ENCODE data around the gene NAT10. TPM values are rescaled to one million over a fixed set of nuclear protein-coding genes. Genes with fewer than 3 reads are reported as not detected.
"Not testable (repeated sequence)": the region's sequence is repeated elsewhere in the genome, so short reads cannot be mapped to it uniquely, and the experiment has no call there.

NAT10 gene
- total RNA-seq, 1 donor from 2014 or later, result 32.2 TPM

DNA sequence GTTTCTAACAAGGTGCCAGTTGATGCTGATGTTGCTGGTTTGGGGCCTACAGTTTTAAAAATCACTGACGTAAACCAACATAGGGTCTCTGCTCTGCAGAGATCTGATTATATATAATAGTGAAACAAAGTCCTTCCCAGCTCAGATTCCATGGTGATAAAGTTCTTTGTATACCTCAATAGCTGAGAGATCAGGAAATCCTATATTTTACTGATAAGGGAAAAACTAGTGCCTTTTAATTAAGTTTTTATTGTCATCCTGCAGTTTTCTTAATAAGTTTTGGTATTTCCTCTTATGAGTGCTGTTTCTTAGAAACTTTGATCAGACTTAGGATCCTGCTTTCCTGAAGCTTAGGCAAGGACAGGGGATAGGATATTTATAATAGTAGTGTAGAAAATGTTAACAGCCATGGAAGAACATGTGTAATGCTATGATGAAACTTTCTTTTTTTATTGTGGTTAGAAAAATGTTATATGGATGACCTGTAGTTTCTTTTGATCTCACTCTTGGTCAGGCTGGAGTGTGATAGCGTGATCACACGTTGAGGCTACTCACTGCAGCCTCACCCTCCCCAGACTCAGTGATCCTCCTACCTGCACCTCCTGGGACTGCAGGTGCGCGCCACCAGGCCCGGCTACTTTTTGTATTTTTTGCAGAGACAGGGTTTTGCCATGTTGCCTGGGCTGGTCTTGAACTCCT, 39.8 kb upstream of the NAT10 start:
- Histone ChIP-seq H3K4me3 (ENCODE audit: insufficient read depth, low read depth, low read length) (no peak overlapping the region), H2AFZ (ENCODE audit: low read depth, low read length) (no peak overlapping the region), H3K9me3 (ENCODE audit: insufficient read depth, low read depth, low read length) (no peaks in the 10 kb centered on the region), H3K9ac (ENCODE audit: low read length) (no peak overlapping the region), H3K27me3 (ENCODE audit: insufficient read depth, low read length) (no peaks in the 10 kb centered on the region), H3K4me1 (ENCODE audit: insufficient read depth, low read length) (peaks cover 20% of the 10 kb centered on the region), H3K79me2 (ENCODE audit: insufficient read depth, low read length) (peaks cover 99% of the 10 kb centered on the region), H3K27ac (ENCODE audit: low read depth, low read length) (no peak overlapping the region), H3K36me3 (ENCODE audit: insufficient read depth, low read length) (peaks cover 15% of the 10 kb centered on the region), H3K4me2 (ENCODE audit: low read length) (no peak overlapping the region), H4K20me1 (ENCODE audit: insufficient read depth, low read length) (peaks cover 96% of the 10 kb centered on the region)
- FAIRE-seq, result no peak
- H3K27me3 Mint-ChIP-seq (ENCODE audit: low read depth, unreplicated experiment), result no peaks in the 10 kb centered on the region
- no peak overlapping the region for H3K27ac Mint-ChIP-seq (ENCODE audit: unreplicated experiment)
- peaks cover 7% of the 10 kb centered on the region for H3K36me3 Mint-ChIP-seq (ENCODE audit: low read depth, unreplicated experiment)
- DNase-seq (ENCODE audit: low read depth), result peak; percentile 37
- H3K4me1 Mint-ChIP-seq (ENCODE audit: low read depth, unreplicated experiment), result peaks cover 31% of the 10 kb centered on the region
- no peak for TF ChIP-seq EZH2 (IDR thresholded peaks at IDR 0.05; ENCODE audit: insufficient read depth, low read length)
- TF ChIP-seq CTCF (IDR thresholded peaks at IDR 0.05; ENCODE audit: insufficient read depth, low read depth, low read length), result no peak
- no peak overlapping the region for H3K4me3 Mint-ChIP-seq (ENCODE audit: unreplicated experiment)
- H3K9me3 Mint-ChIP-seq (ENCODE audit: unreplicated experiment), result no peaks in the 10 kb centered on the region

- not testable (repeated sequence) for H3K4me2 ChIP-seq (ENCODE audit: low read length)
Measured at GRCh38 chr11:34066766-34067165, 38.7 kb upstream of the NAT10 start.

GRCh38 chr11:34067383-34068065, 37.9 kb upstream of the NAT10 start:
- Histone ChIP-seq H2AFZ (ENCODE audit: low read depth, low read length) (no peak overlapping the region), H3K4me2 (ENCODE audit: low read length) (peak overlapping the region; percentile 33), H4K20me1 (ENCODE audit: insufficient read depth, low read length) (peaks cover 95% of the 10 kb centered on the region), H3K9ac (ENCODE audit: low read length) (peak overlapping the region; percentile 0), H3K4me1 (ENCODE audit: insufficient read depth, low read length) (peaks cover 20% of the 10 kb centered on the region), H3K36me3 (ENCODE audit: insufficient read depth, low read length) (peaks cover 14% of the 10 kb centered on the region), H3K4me3 (ENCODE audit: insufficient read depth, low read depth, low read length) (no peak overlapping the region), H3K79me2 (ENCODE audit: insufficient read depth, low read length) (peaks cover 100% of the 10 kb centered on the region), H3K27me3 (ENCODE audit: insufficient read depth, low read length) (no peaks in the 10 kb centered on the region), H3K9me3 (ENCODE audit: insufficient read depth, low read depth, low read length) (no peaks in the 10 kb centered on the region), H3K27ac (ENCODE audit: low read depth, low read length) (peak overlapping the region; percentile 34)
- Mint-ChIP-seq H3K4me3 (ENCODE audit: unreplicated experiment) (no peak overlapping the region), H3K36me3 (ENCODE audit: low read depth, unreplicated experiment) (peaks cover 8% of the 10 kb centered on the region), H3K27me3 (ENCODE audit: low read depth, unreplicated experiment) (no peaks in the 10 kb centered on the region), H3K4me1 (ENCODE audit: low read depth, unreplicated experiment) (peaks cover 34% of the 10 kb centered on the region), H3K9me3 (ENCODE audit: unreplicated experiment) (no peaks in the 10 kb centered on the region), H3K27ac (ENCODE audit: unreplicated experiment) (no peak overlapping the region)
- FAIRE-seq, result no peak
- TF ChIP-seq CTCF (IDR thresholded peaks at IDR 0.05; ENCODE audit: insufficient read depth, low read depth, low read length), result no peak
- no peak for TF ChIP-seq EZH2 (IDR thresholded peaks at IDR 0.05; ENCODE audit: insufficient read depth, low read length)
- DNase-seq (ENCODE audit: low read depth), result no peak

More at GRCh38 chr11:34066766-34067165, 38.7 kb upstream of the NAT10 start:
- H3K79me2 ChIP-seq (ENCODE audit: insufficient read depth, low read length), result peaks cover 99% of the 10 kb centered on the region
- peak overlapping the region; percentile 18 for H3K27ac Mint-ChIP-seq (ENCODE audit: unreplicated experiment)
- not testable (repeated sequence) for H3K4me3 ChIP-seq (ENCODE audit: insufficient read depth, low read depth, low read length); H3K9me3 Mint-ChIP-seq (ENCODE audit: unreplicated experiment); DNase-seq (ENCODE audit: low read depth); H3K27me3 ChIP-seq (ENCODE audit: insufficient read depth, low read length); FAIRE-seq; H3K27me3 Mint-ChIP-seq (ENCODE audit: low read depth, unreplicated experiment); H3K9me3 ChIP-seq (ENCODE audit: insufficient read depth, low read depth, low read length); H3K9ac ChIP-seq (ENCODE audit: low read length); H3K36me3 Mint-ChIP-seq (ENCODE audit: low read depth, unreplicated experiment); H2AFZ ChIP-seq (ENCODE audit: low read depth, low read length); H3K27ac ChIP-seq (ENCODE audit: low read depth, low read length)
- H3K4me3 Mint-ChIP-seq (ENCODE audit: unreplicated experiment), result peak overlapping the region; percentile 27
- H4K20me1 ChIP-seq (ENCODE audit: insufficient read depth, low read length), result peaks cover 96% of the 10 kb centered on the region
- peaks cover 20% of the 10 kb centered on the region for H3K4me1 ChIP-seq (ENCODE audit: insufficient read depth, low read length)
- H3K4me1 Mint-ChIP-seq (ENCODE audit: low read depth, unreplicated experiment), result peaks cover 34% of the 10 kb centered on the region
- H3K36me3 ChIP-seq (ENCODE audit: insufficient read depth, low read length), result peaks cover 11% of the 10 kb centered on the region
